ENCODE measurements around the gene TIGD2.

The TIGD2 gene

GRCh38 chr4:89162987-89163386, 51.7 kb downstream of the TIGD2 start:
- Histone ChIP-seq H3K36me3 (ENCODE audit: insufficient read depth) (no peaks in the 10 kb centered on the region), H4K20me1 (ENCODE audit: insufficient read depth) (no peaks in the 10 kb centered on the region), H3K27me3 (ENCODE audit: insufficient read depth, low read depth) (no peaks in the 10 kb centered on the region), H3K4me1 (ENCODE audit: low read depth, poor library complexity, severe bottlenecking) (peaks cover 13% of the 10 kb centered on the region), H3K9ac (no peak overlapping the region), H3K27ac (no peak overlapping the region), H3K4me3 (IDR thresholded peaks at IDR 0.05; ENCODE audit: insufficient read depth, low read depth, low read length) (no peak overlapping the region), H3K79me2 (ENCODE audit: insufficient read depth, low read depth) (no peaks in the 10 kb centered on the region), H2AFZ (ENCODE audit: low read depth) (no peak overlapping the region), H3K4me2 (no peak overlapping the region)
- TF ChIP-seq, protein P1, sequence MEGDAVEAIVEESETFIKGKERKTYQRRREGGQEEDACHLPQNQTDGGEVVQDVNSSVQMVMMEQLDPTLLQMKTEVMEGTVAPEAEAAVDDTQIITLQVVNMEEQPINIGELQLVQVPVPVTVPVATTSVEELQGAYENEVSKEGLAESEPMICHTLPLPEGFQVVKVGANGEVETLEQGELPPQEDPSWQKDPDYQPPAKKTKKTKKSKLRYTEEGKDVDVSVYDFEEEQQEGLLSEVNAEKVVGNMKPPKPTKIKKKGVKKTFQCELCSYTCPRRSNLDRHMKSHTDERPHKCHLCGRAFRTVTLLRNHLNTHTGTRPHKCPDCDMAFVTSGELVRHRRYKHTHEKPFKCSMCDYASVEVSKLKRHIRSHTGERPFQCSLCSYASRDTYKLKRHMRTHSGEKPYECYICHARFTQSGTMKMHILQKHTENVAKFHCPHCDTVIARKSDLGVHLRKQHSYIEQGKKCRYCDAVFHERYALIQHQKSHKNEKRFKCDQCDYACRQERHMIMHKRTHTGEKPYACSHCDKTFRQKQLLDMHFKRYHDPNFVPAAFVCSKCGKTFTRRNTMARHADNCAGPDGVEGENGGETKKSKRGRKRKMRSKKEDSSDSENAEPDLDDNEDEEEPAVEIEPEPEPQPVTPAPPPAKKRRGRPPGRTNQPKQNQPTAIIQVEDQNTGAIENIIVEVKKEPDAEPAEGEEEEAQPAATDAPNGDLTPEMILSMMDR (conservative IDR thresholded peaks at IDR 0.05; ENCODE audit: low read depth, low read length): no peak

DNA sequence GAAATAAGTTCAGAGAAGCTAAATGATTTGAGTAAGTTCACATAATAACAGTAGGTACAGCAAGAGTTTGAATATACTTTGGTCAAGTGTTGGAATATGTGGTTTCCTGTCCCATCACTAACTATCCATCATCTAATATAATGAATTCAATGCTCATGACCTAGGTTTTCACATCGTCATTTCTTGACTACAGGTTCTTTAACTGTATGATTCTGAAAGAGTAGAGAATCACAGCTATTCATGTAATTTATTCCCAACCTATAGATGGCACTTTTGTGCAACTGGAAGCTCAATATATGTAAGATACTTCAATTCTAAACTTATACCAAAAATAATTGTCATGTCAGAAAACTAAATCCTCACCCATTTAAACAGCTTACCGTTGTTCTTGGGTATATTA, 53.1 kb downstream of the TIGD2 start:
- Histone ChIP-seq H3K79me2 (ENCODE audit: insufficient read depth, low read depth) (no peaks in the 10 kb centered on the region), H3K9ac (no peak overlapping the region), H3K27me3 (ENCODE audit: insufficient read depth, low read depth) (no peaks in the 10 kb centered on the region), H4K20me1 (ENCODE audit: insufficient read depth) (no peaks in the 10 kb centered on the region), H3K36me3 (ENCODE audit: insufficient read depth) (no peaks in the 10 kb centered on the region), H3K4me2 (no peak overlapping the region), H3K27ac (no peak overlapping the region), H2AFZ (ENCODE audit: low read depth) (no peak overlapping the region), H3K4me1 (ENCODE audit: low read depth, poor library complexity, severe bottlenecking) (peaks cover 2% of the 10 kb centered on the region), H3K4me3 (IDR thresholded peaks at IDR 0.05; ENCODE audit: insufficient read depth, low read depth, low read length) (no peak overlapping the region)
- TF ChIP-seq, protein P1 (conservative IDR thresholded peaks at IDR 0.05; ENCODE audit: low read depth, low read length): 0 out of 2 replicates have a peak, but pooled peaks have one; percentile 24

Measured in KMS-11 (cell line).